Measurements from ENCODE around the gene CHD6.

CHD6 gene

GRCh38 chr20:41657655-41658054 lies 39.5 kb upstream of the CHD6 start:
- POLR2A ChIA-PET: no interaction called here
- Histone ChIP-seq H3K4me3 (ENCODE audit: low read depth, low read length) (no peak overlapping the region), H3K36me3 (ENCODE audit: control insufficient read depth in 2 of 2, insufficient read depth in 1 of 2, low read length in 2 of 2) (no peaks in the 10 kb centered on the region), H3K4me1 (ENCODE audit: control insufficient read depth, insufficient read depth, low read length) (no peaks in the 10 kb centered on the region), H3K27ac (ENCODE audit: extremely low read depth, low read depth, low read length) (no peak overlapping the region), H3K9me3 (ENCODE audit: control insufficient read depth, insufficient read depth, low read depth, low read length) (no peaks in the 10 kb centered on the region)
- no peak for TF ChIP-seq ZNF211 (tag by site-specific recombination; IDR thresholded peaks at IDR 0.05; ENCODE audit: low read depth)
- TF ChIP-seq ZNF311 (tag by site-specific recombination; IDR thresholded peaks at IDR 0.05; ENCODE audit: borderline replicate concordance): no peak
- no peak for TF ChIP-seq ZSCAN18 (tag by site-specific recombination; IDR thresholded peaks at IDR 0.05)
- CTCF ChIA-PET: no interaction called here

- H3K4me1 ChIP-seq (ENCODE audit: control insufficient read depth, insufficient read depth, low read length): no peaks in the 10 kb centered on the region
- H3K9me3 ChIP-seq (ENCODE audit: control insufficient read depth, insufficient read depth, low read depth, low read length): no peaks in the 10 kb centered on the region
- ChIA-PET POLR2A (no interaction called here), CTCF (interaction anchor here (0.7 to 1.1 kb wide), 2 partner anchors 42 to 227 kb away, joined by 3 read pairs; no protein-coding TSS in a partner anchor)
- no peak overlapping the region for H3K4me3 ChIP-seq (ENCODE audit: low read depth, low read length)
- H3K36me3 ChIP-seq (ENCODE audit: control insufficient read depth in 2 of 2, insufficient read depth in 1 of 2, low read length in 2 of 2): no peaks in the 10 kb centered on the region
- TF ChIP-seq ZNF302 (tag by site-specific recombination; IDR thresholded peaks at IDR 0.05; ENCODE audit: low read depth) (no peak), ZBTB6 (tag by site-specific recombination; IDR thresholded peaks at IDR 0.05) (no peak), ZNF138 (tag by site-specific recombination; IDR thresholded peaks at IDR 0.05; ENCODE audit: borderline replicate concordance) (no peak), ZNF776 (tag by site-specific recombination; IDR thresholded peaks at IDR 0.05; ENCODE audit: borderline replicate concordance) (no peak), ZNF658 (tag by site-specific recombination; IDR thresholded peaks at IDR 0.05) (no peak), ZNF169 (tag by site-specific recombination; IDR thresholded peaks at IDR 0.05) (no peak), EGR2 (tag by site-specific recombination; IDR thresholded peaks at IDR 0.05; ENCODE audit: low read depth) (no peak), ZNF791 (tag by site-specific recombination; IDR thresholded peaks at IDR 0.05) (no peak), KLF9 (tag by site-specific recombination; IDR thresholded peaks at IDR 0.05; ENCODE audit: low read depth) (no peak), ZNF76 (tag by site-specific recombination; IDR thresholded peaks at IDR 0.05; ENCODE audit: borderline replicate concordance, low read depth) (no peak), ZNF362 (tag by site-specific recombination; IDR thresholded peaks at IDR 0.05) (no peak), KLF8 (tag by site-specific recombination; IDR thresholded peaks at IDR 0.05) (no peak), ZNF521 (tag by site-specific recombination; IDR thresholded peaks at IDR 0.05) (no peak), ZNF624 (tag by site-specific recombination; IDR thresholded peaks at IDR 0.05) (no peak), ZEB2 (tag by site-specific recombination; IDR thresholded peaks at IDR 0.05) (no peak), ZBTB17 (tag by site-specific recombination; IDR thresholded peaks at IDR 0.05) (no peak), ZNF433 (tag by site-specific recombination; IDR thresholded peaks at IDR 0.05; ENCODE audit: low read depth) (no peak), ZNF140 (tag by site-specific recombination; IDR thresholded peaks at IDR 0.05) (no peak), ZFP41 (tag by site-specific recombination; IDR thresholded peaks at IDR 0.05; ENCODE audit: borderline replicate concordance) (no peak), OSR2 (tag by site-specific recombination; IDR thresholded peaks at IDR 0.05) (no peak)
- H3K27ac ChIP-seq (ENCODE audit: extremely low read depth, low read depth, low read length): no peak overlapping the region
Observed at GRCh38 chr20:41655962-41656618, 37.9 kb upstream of the CHD6 start.
